Ectodermal cell (in vitro differentiated cells): ENCODE results near the gene CSTF2T.

Source experiments
- H3K27ac ChIP-seq: 2 replicates; pipeline ENCODE4 v1.7.0; 2013; ENCODE audit warnings: mild to moderate bottlenecking, low read depth, low read length; ENCODE audit not compliant: insufficient read depth, poor library complexity, severe bottlenecking
- H3K27me3 ChIP-seq: 2 replicates; pipeline ENCODE4 v1.7.0; 2013; ENCODE audit warnings: mild to moderate bottlenecking, low read length; ENCODE audit not compliant: insufficient read depth, control insufficient read depth, poor library complexity, severe bottlenecking
- H3K36me3 ChIP-seq: one replicate; pipeline ENCODE4 v1.7.0; 2013; ENCODE audit warnings: low read length; ENCODE audit not compliant: control insufficient read depth, insufficient read depth
- H3K4me1 ChIP-seq: one replicate; pipeline ENCODE4 v1.7.0; 2013; ENCODE audit warnings: low read length; ENCODE audit not compliant: control insufficient read depth, insufficient read depth
- H3K4me3 ChIP-seq: 2 replicates; pipeline ENCODE4 v1.7.0; 2013; ENCODE audit warnings: low read depth, low read length, control low read depth; ENCODE audit not compliant: insufficient read depth
- H3K9me3 ChIP-seq: 2 replicates; pipeline ENCODE4 v1.7.0; 2013; ENCODE audit warnings: mild to moderate bottlenecking, low read length, moderate library complexity; ENCODE audit not compliant: control insufficient read depth
- WGBS, 2 experiments: methylation state at CpG; one replicate each; pipeline ENCODE4 v1.1.7; 2013; ENCODE audit warnings: missing lambda C conversion rate in 2 of 2; 5-methylcytosine and 5-hydroxymethylcytosine counted together

Gene CSTF2T

DNA sequence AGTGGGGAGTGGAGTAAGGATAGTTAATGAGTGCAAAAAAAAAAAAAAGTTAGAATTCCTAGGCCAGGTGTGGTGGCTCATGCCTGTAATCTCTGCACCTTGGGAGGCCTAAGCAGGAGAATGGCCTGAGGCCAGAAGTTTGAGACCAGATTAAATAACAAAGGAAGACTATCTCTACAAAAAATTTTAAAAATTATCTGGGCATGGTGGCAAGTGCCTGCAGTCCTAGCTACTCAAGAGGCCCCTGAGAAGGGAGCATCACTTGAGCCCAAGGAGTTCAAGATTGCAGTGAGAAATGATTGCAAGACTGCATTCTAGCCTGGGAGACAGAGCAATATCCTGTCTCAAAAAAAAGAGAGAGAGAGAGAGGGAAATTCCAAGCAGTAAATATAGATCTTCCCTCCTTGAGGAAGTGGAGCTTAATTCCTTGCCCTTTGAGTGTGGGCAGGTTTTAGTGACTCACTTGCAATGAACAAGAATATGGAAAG, 19.5 kb upstream of the CSTF2T start:
- Histone ChIP-seq H3K4me1 (no peaks in the 10 kb centered on the region), H3K27me3 (no peaks in the 10 kb centered on the region), H3K4me3 (no peak overlapping the region), H3K36me3 (no peaks in the 10 kb centered on the region), H3K27ac (no peak overlapping the region), H3K9me3 (no peaks in the 10 kb centered on the region)

DNA sequence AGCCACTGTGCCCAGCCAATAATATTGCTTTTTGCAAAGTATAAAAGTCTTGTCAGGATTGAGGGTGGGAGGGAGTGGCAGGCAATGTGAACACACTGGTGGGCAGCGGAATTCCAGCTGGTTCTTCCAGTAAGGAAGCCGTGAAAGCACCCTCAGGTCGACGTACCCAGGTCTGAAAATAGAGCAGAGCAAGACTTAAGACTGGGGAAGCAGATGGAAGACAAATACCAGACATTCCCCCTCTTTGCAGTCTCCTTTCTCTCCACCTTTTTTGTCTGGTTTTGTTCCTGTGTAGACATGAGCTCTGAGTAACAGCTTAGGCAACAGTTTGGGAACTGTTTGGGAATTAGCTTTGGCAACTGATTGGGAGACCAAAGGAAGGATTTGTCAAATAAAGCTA, 17.6 kb upstream of the CSTF2T start:
- H3K36me3 ChIP-seq, result no peaks in the 10 kb centered on the region
- no peaks in the 10 kb centered on the region for H3K9me3 ChIP-seq
- H3K4me1 ChIP-seq, result no peaks in the 10 kb centered on the region
- no peak overlapping the region for H3K27ac ChIP-seq
- 89 to 90% methylated on average over 4 of the region's 4 CpGs for whole genome bisulfite sequencing, 2 experiments
- H3K27me3 ChIP-seq, result no peaks in the 10 kb centered on the region
- H3K4me3 ChIP-seq, result no peak overlapping the region

DNA sequence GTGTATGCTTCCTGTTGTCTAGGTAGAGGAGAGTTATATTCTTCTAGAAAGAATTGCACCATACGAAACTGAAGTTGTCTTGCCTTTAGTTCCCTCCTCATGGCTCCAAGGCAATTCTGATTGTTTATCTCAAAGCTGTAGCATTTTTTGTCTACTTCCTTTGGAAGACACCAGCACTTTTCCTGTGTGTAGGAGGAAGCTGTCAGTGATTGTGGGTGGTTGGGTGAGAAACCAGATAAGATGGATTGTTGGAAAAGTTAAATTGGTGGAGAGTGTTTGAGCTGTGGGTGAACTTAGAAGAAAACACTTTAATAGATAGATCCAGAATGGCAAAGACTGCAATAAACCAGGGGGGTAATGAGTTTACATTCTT, 12.1 kb upstream of the CSTF2T start:
- no peak overlapping the region for H3K27ac ChIP-seq
- no peaks in the 10 kb centered on the region for H3K27me3 ChIP-seq
- H3K4me1 ChIP-seq, result no peaks in the 10 kb centered on the region
- no peaks in the 10 kb centered on the region for H3K36me3 ChIP-seq
- WGBS, 2 experiments, result 87 to 90% methylated on average over 1 of the region's 1 CpG
- no peak overlapping the region for H3K4me3 ChIP-seq
- H3K9me3 ChIP-seq, result no peaks in the 10 kb centered on the region

DNA sequence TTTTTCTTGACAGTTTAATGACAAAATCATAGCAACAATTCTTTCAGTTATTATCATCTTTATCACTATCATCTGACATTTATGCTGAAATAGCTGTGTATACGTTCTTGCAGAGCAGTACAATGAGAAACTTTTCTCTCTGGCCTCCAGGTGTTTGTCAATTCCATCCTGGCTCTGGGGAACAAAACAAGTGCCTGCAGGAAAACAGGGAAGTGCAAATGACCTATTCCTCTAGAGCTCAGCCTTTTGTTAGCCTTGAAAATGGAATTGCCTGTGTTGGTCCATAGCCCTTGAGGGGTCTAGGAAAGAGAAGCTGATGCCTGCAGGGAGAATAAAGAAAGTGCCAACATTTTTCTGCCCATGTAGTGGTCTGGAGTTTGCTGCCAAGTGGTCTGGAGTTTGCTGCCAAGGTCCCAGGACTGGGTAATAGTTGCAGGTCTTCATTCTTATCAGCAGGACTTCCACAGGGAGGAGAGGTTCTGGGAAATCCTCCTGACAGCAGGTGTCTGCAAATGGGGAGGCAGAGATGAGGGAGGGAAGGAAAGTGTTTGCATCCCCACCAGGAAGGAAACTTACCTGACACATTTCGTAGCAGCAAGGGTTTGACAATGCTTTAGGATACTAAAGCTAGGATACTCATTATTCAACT, 10.1 kb upstream of the CSTF2T start:
- H3K9me3 ChIP-seq, result no peaks in the 10 kb centered on the region
- WGBS, 2 experiments, result 70 to 73% methylated on average over 1 to 2 of the region's 2 CpGs
- no peak overlapping the region for H3K4me3 ChIP-seq
- H3K36me3 ChIP-seq, result no peaks in the 10 kb centered on the region
- no peaks in the 10 kb centered on the region for H3K27me3 ChIP-seq
- H3K4me1 ChIP-seq, result no peaks in the 10 kb centered on the region
- H3K27ac ChIP-seq, result no peak overlapping the region

DNA sequence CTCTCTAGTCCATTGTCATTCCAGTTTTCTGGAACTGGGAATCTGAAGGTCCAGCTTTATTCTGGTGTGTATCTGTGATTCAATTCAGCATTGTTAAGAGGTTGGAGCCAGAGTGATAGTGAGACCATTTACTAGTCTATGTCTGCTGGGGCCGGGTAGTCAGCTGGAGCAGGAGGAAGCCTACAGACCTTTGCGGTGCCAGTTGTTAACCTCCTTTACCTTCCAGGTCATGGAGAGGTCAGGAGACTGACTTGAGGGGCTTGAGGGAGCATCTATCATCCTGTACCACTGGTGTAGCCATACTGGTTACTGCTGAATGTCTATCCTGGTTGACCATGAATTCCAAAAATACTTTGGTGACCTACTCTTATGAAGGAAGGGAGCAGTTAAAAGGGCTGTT, 9.2 kb upstream of the CSTF2T start:
- no peak overlapping the region for H3K4me3 ChIP-seq
- no peak overlapping the region for H3K27ac ChIP-seq
- no peaks in the 10 kb centered on the region for H3K4me1 ChIP-seq
- H3K9me3 ChIP-seq, result no peaks in the 10 kb centered on the region
- no peaks in the 10 kb centered on the region for H3K36me3 ChIP-seq
- WGBS, 2 experiments, result 88 to 93% methylated on average over 2 of the region's 2 CpGs
- H3K27me3 ChIP-seq, result no peaks in the 10 kb centered on the region

DNA sequence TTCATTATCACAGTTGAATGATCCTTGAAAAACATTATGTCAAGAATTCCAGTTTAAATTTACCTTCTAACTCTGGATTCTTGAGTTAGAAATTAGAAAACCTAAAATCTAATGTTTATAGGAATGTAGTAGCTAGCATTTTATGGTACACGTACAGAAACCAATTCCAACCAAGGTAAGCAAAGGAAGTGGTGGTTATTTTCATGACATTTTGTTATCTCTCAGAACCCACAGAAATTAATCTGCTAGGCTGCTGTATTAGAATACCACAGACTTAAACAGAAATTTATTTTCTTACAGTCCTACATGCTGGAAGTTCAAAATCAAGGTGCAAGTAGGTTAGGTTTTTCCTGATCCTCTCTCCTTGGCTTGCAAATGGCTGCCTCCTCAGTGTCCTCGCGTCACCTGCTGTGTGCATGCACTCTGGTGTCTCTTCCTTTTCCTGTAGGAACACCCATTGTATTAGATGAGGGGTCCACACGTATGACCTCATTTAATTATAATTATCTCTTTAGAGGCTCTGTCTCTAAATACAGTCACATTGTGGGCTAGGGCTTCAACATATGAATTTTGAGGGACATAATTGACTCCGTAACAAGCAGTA, 8.5 kb upstream of the CSTF2T start:
- Histone ChIP-seq H3K27ac (no peak overlapping the region), H3K4me1 (no peaks in the 10 kb centered on the region), H3K4me3 (no peak overlapping the region), H3K9me3 (no peaks in the 10 kb centered on the region), H3K27me3 (no peaks in the 10 kb centered on the region), H3K36me3 (no peaks in the 10 kb centered on the region)
- WGBS, 2 experiments, result 84 to 97% methylated on average over 2 to 5 of the region's 5 CpGs

DNA sequence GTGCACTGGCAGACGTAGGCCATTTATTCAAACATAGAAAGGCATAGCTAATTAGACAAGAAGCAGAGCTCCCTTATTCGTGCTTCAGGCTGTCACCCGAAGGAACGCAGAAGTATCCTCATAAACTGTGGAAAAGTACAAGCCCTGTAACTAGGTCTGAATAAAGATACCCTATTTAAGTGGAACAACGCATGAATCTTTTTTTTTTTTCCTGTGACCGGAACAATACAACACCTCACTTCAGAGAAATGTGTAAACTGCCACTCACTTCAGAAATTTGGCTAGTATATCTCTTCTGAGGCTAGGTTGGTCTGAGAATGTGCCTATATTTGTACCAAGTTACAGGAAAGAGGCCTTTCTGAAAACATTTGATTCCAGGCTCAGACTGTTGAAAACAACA, 8.0 kb upstream of the CSTF2T start:
- no peak overlapping the region for H3K4me3 ChIP-seq
- no peaks in the 10 kb centered on the region for H3K27me3 ChIP-seq
- 89 to 92% methylated on average over 6 of the region's 6 CpGs for WGBS, 2 experiments
- H3K27ac ChIP-seq, result no peak overlapping the region
- no peaks in the 10 kb centered on the region for H3K4me1 ChIP-seq
- no peaks in the 10 kb centered on the region for H3K36me3 ChIP-seq
- no peaks in the 10 kb centered on the region for H3K9me3 ChIP-seq

DNA sequence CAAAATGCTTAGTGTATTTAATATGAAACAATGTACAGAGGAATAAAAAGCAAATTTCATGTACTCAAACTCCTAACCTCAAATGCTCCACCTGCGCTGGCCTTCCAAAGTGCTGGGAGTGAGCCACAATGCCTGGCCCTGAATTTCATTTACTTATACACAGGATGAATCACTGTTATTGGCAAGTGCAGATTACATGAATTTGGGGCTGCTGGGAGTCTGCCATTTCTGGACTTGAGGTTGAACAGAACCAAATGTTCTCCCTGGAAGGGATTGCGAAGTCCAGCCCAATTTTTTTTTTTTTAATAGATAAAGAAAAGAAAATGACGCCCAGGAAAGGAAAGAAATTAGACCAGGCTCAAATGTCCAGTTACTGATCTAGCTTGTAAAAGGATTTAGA, 6.8 kb upstream of the CSTF2T start:
- no peak overlapping the region for H3K27ac ChIP-seq
- no peaks in the 10 kb centered on the region for H3K9me3 ChIP-seq
- no peaks in the 10 kb centered on the region for H3K27me3 ChIP-seq
- 96 to 98% methylated on average over 2 of the region's 3 CpGs for WGBS, 2 experiments
- H3K4me1 ChIP-seq, result no peaks in the 10 kb centered on the region
- no peak overlapping the region for H3K4me3 ChIP-seq
- no peaks in the 10 kb centered on the region for H3K36me3 ChIP-seq

DNA sequence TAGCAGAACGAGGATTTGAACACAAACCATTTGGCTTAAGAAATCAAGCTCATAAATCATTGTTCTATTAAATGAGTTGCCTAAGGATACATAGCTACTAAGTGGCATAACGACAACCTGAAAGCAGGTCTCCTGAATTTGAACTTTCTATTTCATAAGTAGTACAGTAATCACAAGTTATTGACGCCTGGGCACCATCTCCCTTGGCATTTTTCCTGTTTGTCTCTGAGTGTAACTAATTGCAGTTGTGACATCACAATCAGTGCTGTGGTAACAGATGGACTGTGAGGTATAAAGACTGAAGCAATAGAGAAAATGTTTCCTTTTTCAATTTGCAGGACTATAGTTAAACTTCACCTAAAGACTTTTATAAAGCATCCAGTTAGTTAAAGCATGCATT, 6.4 kb upstream of the CSTF2T start:
- Histone ChIP-seq H3K27me3 (no peaks in the 10 kb centered on the region), H3K27ac (no peak overlapping the region), H3K9me3 (no peaks in the 10 kb centered on the region), H3K4me3 (no peak overlapping the region), H3K36me3 (no peaks in the 10 kb centered on the region), H3K4me1 (no peaks in the 10 kb centered on the region)
- 93 to 97% methylated on average over 3 of the region's 3 CpGs for WGBS, 2 experiments

DNA sequence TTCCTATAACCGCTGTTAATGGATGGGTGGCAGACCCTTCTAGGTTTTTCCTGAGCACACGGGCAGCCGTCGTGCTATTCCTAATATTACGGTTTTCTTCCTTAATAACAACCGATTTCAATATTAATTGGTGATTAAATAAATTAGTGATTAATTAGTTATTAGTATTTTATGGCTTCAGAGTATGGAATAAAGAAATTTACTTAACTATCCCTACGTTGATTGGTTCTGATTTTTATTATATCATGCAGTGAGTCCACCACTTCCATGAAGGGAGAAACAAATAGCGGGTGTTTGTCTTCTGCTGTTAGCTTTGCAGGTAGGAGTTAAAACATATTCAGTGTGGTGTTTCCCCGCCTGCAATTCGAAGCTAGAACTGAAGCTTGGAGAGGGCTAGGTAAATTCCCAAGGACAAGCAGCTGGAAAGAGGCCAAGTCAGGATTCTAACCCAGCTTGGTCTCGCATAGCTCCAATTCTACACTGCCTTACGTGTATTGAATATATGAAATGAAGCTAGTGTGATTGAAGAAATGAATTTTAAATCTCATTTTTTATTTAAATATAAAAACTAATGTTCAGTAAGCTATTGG, 928 bp upstream of the CSTF2T start:
- H3K27me3 ChIP-seq, result no peaks in the 10 kb centered on the region
- WGBS, 2 experiments, result 47 to 55% methylated on average over 7 to 11 of the region's 12 CpGs
- H3K4me3 ChIP-seq, result peak overlapping the region; percentile 90
- H3K4me1 ChIP-seq, result peaks cover 20% of the 10 kb centered on the region
- peak overlapping the region; percentile 96 for H3K27ac ChIP-seq
- H3K36me3 ChIP-seq, result no peaks in the 10 kb centered on the region
- H3K9me3 ChIP-seq, result no peaks in the 10 kb centered on the region
